Measurements from ENCODE around the gene CHRM4. TPM values are rescaled to one million over a fixed set of nuclear protein-coding genes. Genes with fewer than 3 reads are reported as not detected.
A peak's percentile ranks its signal among the peaks of the same experiment; 100 is the strongest.

CHRM4 gene
- total and polyA plus RNA-seq, 2 of the 13 experiments (the other 11 are each of a cell fraction or from before 2014, with no cell fraction given), result 0.13 to 0.21 TPM

GRCh38 chr11:46346886-46347636, 44.5 kb downstream of the CHRM4 start, which contains the start of gene DGKZ (continued):
- TF ChIP-seq CERS6 (CRISPR knock-in tag; IDR thresholded peaks at IDR 0.05), result no peak
- 0 out of 2 replicates have a peak, but pooled peaks have one; percentile 31 for TF ChIP-seq MAZ (IDR thresholded peaks at IDR 0.05; ENCODE audit: borderline replicate concordance, low read depth, low read length)
- TF ChIP-seq MAZ (CRISPR knock-in tag; IDR thresholded peaks at IDR 0.05; ENCODE audit: low read depth), result peak; percentile 80
- TF ChIP-seq TP53 (CRISPR knock-in tag; conservative IDR thresholded peaks at IDR 0.05), result no peak
- TF ChIP-seq SETDB1 (CRISPR knock-in tag; IDR thresholded peaks at IDR 0.05; ENCODE audit: borderline replicate concordance), result no peak
- TF ChIP-seq ZNF558 (CRISPR knock-in tag; IDR thresholded peaks at IDR 0.05; ENCODE audit: borderline replicate concordance), result no peak
- no peak for TF ChIP-seq MYC (CRISPR knock-in tag; IDR thresholded peaks at IDR 0.05; ENCODE audit: borderline replicate concordance)
- TF ChIP-seq ZNF34 (CRISPR knock-in tag; IDR thresholded peaks at IDR 0.05; ENCODE audit: borderline replicate concordance), result no peak
- TF ChIP-seq NCOA5 (CRISPR knock-in tag; IDR thresholded peaks at IDR 0.05), result no peak
- no peak for TF ChIP-seq ZNF569 (CRISPR knock-in tag; IDR thresholded peaks at IDR 0.05; ENCODE audit: borderline replicate concordance)
- no peak for TF ChIP-seq ZBTB20 (CRISPR knock-in tag; IDR thresholded peaks at IDR 0.05; ENCODE audit: borderline replicate concordance, low read depth)
- no peak for TF ChIP-seq HOMEZ (CRISPR knock-in tag; IDR thresholded peaks at IDR 0.05; ENCODE audit: low read depth)
- TF ChIP-seq ARID5B (CRISPR knock-in tag; IDR thresholded peaks at IDR 0.05), result no peak
- TF ChIP-seq FOSL2 (CRISPR knock-in tag; IDR thresholded peaks at IDR 0.05), result no peak
- no peak for TF ChIP-seq ZC3H13 (CRISPR knock-in tag; IDR thresholded peaks at IDR 0.05)
- peak; percentile 98 for TF ChIP-seq SP4 (CRISPR knock-in tag; IDR thresholded peaks at IDR 0.05)
- no peak for TF ChIP-seq POLR2AphosphoS2 (IDR thresholded peaks at IDR 0.05; ENCODE audit: low read depth, low read length)
- no peak for TF ChIP-seq HOXA7 (CRISPR knock-in tag; IDR thresholded peaks at IDR 0.05)
- no peak for TF ChIP-seq ATF3 (CRISPR knock-in tag; IDR thresholded peaks at IDR 0.05)
- no peak for TF ChIP-seq RNF219 (CRISPR knock-in tag; IDR thresholded peaks at IDR 0.05)
- no peak for TF ChIP-seq PAWR (CRISPR knock-in tag; IDR thresholded peaks at IDR 0.05; ENCODE audit: borderline replicate concordance)
